ENCODE data around the gene CST7.

Gene CST7

DNA sequence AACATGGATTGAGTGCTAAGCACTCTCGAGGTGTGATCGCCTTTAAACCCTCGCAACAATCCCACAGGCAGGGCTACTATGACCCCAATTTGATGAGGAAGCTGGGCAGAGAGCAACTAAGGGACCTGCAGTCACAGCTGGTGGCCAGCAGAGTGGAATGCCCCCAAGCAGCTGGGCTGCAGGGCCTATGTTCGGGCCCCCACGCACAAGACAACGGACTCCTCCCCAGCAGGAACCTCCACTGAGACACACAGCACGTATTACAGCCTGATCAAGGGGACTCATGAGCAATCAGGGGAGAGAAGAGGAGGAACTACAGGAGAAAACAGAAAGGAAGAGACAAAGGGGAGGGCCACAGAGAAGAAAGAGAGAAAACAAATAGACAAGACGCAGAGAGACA lies 21.7 kb downstream of the CST7 start:
- TF ChIP-seq FOXP2 (optimal IDR thresholded peaks at IDR 0.05; ENCODE audit: borderline replicate concordance, extremely low read depth, extremely low read length, insufficient read depth), result no peak
- TF ChIP-seq POLR2AphosphoS5 (IDR thresholded peaks at IDR 0.05; ENCODE audit: low read depth, low read length), result no peak
- TF ChIP-seq TAF1 (IDR thresholded peaks at IDR 0.05; ENCODE audit: borderline replicate concordance, insufficient read depth, low read length), result no peak
- TF ChIP-seq, protein P1, sequence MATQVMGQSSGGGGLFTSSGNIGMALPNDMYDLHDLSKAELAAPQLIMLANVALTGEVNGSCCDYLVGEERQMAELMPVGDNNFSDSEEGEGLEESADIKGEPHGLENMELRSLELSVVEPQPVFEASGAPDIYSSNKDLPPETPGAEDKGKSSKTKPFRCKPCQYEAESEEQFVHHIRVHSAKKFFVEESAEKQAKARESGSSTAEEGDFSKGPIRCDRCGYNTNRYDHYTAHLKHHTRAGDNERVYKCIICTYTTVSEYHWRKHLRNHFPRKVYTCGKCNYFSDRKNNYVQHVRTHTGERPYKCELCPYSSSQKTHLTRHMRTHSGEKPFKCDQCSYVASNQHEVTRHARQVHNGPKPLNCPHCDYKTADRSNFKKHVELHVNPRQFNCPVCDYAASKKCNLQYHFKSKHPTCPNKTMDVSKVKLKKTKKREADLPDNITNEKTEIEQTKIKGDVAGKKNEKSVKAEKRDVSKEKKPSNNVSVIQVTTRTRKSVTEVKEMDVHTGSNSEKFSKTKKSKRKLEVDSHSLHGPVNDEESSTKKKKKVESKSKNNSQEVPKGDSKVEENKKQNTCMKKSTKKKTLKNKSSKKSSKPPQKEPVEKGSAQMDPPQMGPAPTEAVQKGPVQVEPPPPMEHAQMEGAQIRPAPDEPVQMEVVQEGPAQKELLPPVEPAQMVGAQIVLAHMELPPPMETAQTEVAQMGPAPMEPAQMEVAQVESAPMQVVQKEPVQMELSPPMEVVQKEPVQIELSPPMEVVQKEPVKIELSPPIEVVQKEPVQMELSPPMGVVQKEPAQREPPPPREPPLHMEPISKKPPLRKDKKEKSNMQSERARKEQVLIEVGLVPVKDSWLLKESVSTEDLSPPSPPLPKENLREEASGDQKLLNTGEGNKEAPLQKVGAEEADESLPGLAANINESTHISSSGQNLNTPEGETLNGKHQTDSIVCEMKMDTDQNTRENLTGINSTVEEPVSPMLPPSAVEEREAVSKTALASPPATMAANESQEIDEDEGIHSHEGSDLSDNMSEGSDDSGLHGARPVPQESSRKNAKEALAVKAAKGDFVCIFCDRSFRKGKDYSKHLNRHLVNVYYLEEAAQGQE (IDR thresholded peaks at IDR 0.05; ENCODE audit: insufficient read depth in 1 of 2, low read depth in 2 of 2, low read length in 2 of 2), result no peak
- no peak for TF ChIP-seq SIN3A (IDR thresholded peaks at IDR 0.05; ENCODE audit: borderline replicate concordance, insufficient read depth, low read length)

DNA sequence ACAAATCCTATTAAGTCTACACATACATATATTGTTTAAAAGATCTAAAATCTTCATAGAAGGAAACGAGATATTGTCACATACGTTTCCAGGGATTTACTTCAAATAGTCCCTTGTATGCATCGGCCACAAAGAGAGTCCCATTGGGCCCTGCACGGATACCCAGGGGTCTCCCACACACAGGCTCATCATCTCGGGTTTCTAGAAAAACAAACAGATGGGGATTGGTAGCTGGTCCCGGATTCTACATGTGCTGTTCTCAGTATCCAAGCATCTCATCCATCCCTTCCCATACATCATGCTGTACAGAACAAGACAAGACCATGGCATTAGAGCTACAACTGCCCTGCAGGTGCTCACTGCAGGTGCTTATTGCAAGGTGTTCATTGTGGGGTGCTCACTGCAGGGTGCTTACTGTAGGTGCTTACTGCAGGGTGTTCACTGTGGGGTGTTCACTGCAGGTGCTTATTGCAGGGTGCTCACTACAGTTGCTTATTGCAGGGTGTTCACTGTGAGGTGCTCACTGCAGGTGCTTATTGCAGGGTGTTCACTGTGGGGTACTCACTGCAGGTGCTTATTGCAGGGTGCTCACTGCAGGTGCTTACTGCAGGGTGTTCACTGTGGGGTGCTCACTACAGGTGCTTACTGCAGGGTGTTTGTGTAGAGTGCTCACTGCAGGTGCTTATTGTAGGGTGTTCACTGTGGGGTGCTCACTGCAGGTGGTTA lies 22.5 kb downstream of the CST7 start:
- TF ChIP-seq POLR2AphosphoS5 (IDR thresholded peaks at IDR 0.05; ENCODE audit: low read depth, low read length), result no peak
- TF ChIP-seq, protein P1 (IDR thresholded peaks at IDR 0.05; ENCODE audit: insufficient read depth in 1 of 2, low read depth in 2 of 2, low read length in 2 of 2), result no peak
- no peak for TF ChIP-seq SIN3A (IDR thresholded peaks at IDR 0.05; ENCODE audit: borderline replicate concordance, insufficient read depth, low read length)

DNA sequence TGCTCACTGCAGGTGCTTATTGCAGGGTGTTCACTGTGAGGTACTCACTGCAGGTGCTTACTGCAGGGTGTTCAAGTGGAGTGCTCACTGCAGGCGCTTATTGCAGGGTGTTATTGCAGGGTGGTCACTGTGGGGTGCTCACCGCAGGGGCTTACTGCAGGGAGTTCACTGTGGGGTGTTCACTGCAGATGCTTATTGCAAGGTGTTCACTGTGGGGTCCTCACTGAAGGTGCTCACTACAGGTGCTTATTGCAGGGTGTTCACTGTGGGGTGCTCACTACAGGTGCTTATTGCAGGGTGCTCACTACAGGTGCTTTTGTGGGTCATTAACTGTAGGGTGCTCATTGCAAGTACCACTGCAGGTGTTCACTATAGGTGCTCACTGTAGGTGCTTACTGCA lies 23.3 kb downstream of the CST7 start:
- TF ChIP-seq POLR2AphosphoS5 (IDR thresholded peaks at IDR 0.05; ENCODE audit: low read depth, low read length) (no peak), TAF1 (IDR thresholded peaks at IDR 0.05; ENCODE audit: borderline replicate concordance, insufficient read depth, low read length) (no peak), FOXP2 (optimal IDR thresholded peaks at IDR 0.05; ENCODE audit: borderline replicate concordance, extremely low read depth, extremely low read length, insufficient read depth) (no peak), SIN3A (IDR thresholded peaks at IDR 0.05; ENCODE audit: borderline replicate concordance, insufficient read depth, low read length) (no peak)
- TF ChIP-seq, protein P1 (IDR thresholded peaks at IDR 0.05; ENCODE audit: insufficient read depth in 1 of 2, low read depth in 2 of 2, low read length in 2 of 2), result no peak

DNA sequence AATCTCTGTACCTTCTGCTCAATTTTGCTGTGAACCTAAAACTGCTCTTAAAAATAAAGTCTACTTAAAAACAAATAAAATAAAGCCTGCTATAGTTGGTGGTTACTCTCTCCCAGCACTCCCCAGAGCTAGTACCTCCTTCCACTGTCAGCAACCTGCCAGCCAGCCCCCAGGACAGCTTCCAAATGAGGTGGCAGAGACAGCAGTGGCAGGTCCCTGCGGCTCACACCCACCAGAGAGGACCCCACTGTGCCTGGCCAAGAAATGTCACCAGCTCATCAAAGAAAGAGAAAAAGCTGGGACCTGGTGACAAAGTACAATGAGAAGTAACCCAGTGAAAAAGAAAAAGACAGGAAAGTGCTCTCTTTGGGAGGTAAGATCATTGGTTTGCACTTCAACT lies 28.3 kb downstream of the CST7 start:
- TF ChIP-seq SIN3A (IDR thresholded peaks at IDR 0.05; ENCODE audit: borderline replicate concordance, insufficient read depth, low read length) (no peak), TAF1 (IDR thresholded peaks at IDR 0.05; ENCODE audit: borderline replicate concordance, insufficient read depth, low read length) (no peak), FOXP2 (optimal IDR thresholded peaks at IDR 0.05; ENCODE audit: borderline replicate concordance, extremely low read depth, extremely low read length, insufficient read depth) (no peak), POLR2AphosphoS5 (IDR thresholded peaks at IDR 0.05; ENCODE audit: low read depth, low read length) (no peak)
- TF ChIP-seq, protein P1 (IDR thresholded peaks at IDR 0.05; ENCODE audit: insufficient read depth in 1 of 2, low read depth in 2 of 2, low read length in 2 of 2), result no peak

DNA sequence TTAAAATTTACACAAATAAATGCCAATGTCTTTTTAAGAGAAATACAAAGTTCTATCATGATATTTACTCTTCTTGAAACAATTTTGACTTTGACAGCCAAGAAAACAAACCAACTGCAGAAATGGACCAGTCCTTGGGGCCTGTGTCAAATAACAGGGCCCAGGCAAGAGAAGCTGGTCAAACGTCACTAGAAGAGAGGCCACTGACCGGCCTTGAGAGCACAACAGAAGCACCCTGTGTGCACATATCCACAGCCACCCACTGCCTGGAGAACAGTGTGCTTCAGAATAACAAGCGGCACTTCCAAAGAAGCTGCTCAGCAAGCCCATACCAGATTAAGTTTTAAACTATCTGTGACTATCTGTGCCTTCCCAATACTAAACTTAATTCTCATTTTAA lies 28.7 kb downstream of the CST7 start:
- no peak for TF ChIP-seq SIN3A (IDR thresholded peaks at IDR 0.05; ENCODE audit: borderline replicate concordance, insufficient read depth, low read length)
- TF ChIP-seq, protein P1 (IDR thresholded peaks at IDR 0.05; ENCODE audit: insufficient read depth in 1 of 2, low read depth in 2 of 2, low read length in 2 of 2), result no peak
- no peak for TF ChIP-seq FOXP2 (optimal IDR thresholded peaks at IDR 0.05; ENCODE audit: borderline replicate concordance, extremely low read depth, extremely low read length, insufficient read depth)
- no peak for TF ChIP-seq TAF1 (IDR thresholded peaks at IDR 0.05; ENCODE audit: borderline replicate concordance, insufficient read depth, low read length)
- TF ChIP-seq POLR2AphosphoS5 (IDR thresholded peaks at IDR 0.05; ENCODE audit: low read depth, low read length), result no peak

Data from PFSK-1 (cell line).